Measurements from ENCODE around the gene ARSK. TPM values are rescaled to one million over a fixed set of nuclear protein-coding genes. Genes with fewer than 3 reads are reported as not detected.

The ARSK gene
- total and polyA plus RNA-seq, 8 donors = 2.9 to 68.3 (median 4.9) TPM; not detected in 1

GRCh38 chr5:95531491-95531890 lies 23.4 kb upstream of the ARSK start:
- intact Hi-C loops (cut with DNase I; ENCODE audit: low total_unique reads) = no loop called here

GRCh38 chr5:95532415-95532814 lies 22.5 kb upstream of the ARSK start:
- intact Hi-C loops (cut with DNase I; ENCODE audit: low total_unique reads) = no loop called here
- no peak for TF ChIP-seq CTCF (IDR thresholded peaks at IDR 0.05)
- TF ChIP-seq POLR2A (IDR thresholded peaks at IDR 0.05) = no peak
- no peak for TF ChIP-seq POLR2AphosphoS5 (IDR thresholded peaks at IDR 0.05)
- TF ChIP-seq EP300 (IDR thresholded peaks at IDR 0.05) = no peak
- Histone ChIP-seq H3K4me3 (no peak overlapping the region), H3K27ac (no peak overlapping the region), H3K36me3 (peaks cover 25 to 88% (median 74%) of the 10 kb centered on the region in 4 donors), H3K9me3 (no peaks in the 10 kb centered on the region), H3K27me3 (no peaks in the 10 kb centered on the region), H3K4me1 (peaks cover 0 to 3% (median 0%) of the 10 kb centered on the region in 4 donors)
- WGBS, 5 donors = 95 to 98% (median 96%) methylated on average over 2 of the region's 2 CpGs
- DNase-seq = no peak

More at GRCh38 chr5:95531491-95531890, 23.4 kb upstream of the ARSK start:
- Histone ChIP-seq H3K36me3 (peaks cover 25 to 88% (median 74%) of the 10 kb centered on the region in 4 donors), H3K27me3 (no peaks in the 10 kb centered on the region), H3K9me3 (no peaks in the 10 kb centered on the region), H3K4me3 (no peak overlapping the region), H3K4me1 (no peaks in the 10 kb centered on the region), H3K27ac (no peak overlapping the region)
- no peak for DNase-seq
- no peak for TF ChIP-seq EP300 (IDR thresholded peaks at IDR 0.05)
- no peak for TF ChIP-seq CTCF (IDR thresholded peaks at IDR 0.05)
- TF ChIP-seq POLR2AphosphoS5 (IDR thresholded peaks at IDR 0.05) = no peak
- TF ChIP-seq POLR2A (IDR thresholded peaks at IDR 0.05) = no peak

GRCh38 chr5:95533106-95533505 lies 21.8 kb upstream of the ARSK start:
- Histone ChIP-seq H3K27ac (no peak overlapping the region), H3K9me3 (no peaks in the 10 kb centered on the region), H3K27me3 (no peaks in the 10 kb centered on the region), H3K4me3 (no peak overlapping the region), H3K4me1 (peaks cover 0 to 8% (median 0%) of the 10 kb centered on the region in 4 donors), H3K36me3 (peaks cover 21 to 86% (median 71%) of the 10 kb centered on the region in 4 donors)
- intact Hi-C loops (cut with DNase I; ENCODE audit: low total_unique reads) = no loop called here
- TF ChIP-seq POLR2A (IDR thresholded peaks at IDR 0.05) = no peak
- TF ChIP-seq POLR2AphosphoS5 (IDR thresholded peaks at IDR 0.05) = no peak
- no peak for TF ChIP-seq EP300 (IDR thresholded peaks at IDR 0.05)
- no peak for TF ChIP-seq CTCF (IDR thresholded peaks at IDR 0.05)
- no peak for DNase-seq
- WGBS, 5 donors = 67 to 76% (median 68%) methylated on average over 2 of the region's 2 CpGs

GRCh38 chr5:95533761-95534160 lies 21.1 kb upstream of the ARSK start:
- Histone ChIP-seq H3K36me3 (peaks cover 20 to 86% (median 69%) of the 10 kb centered on the region in 4 donors), H3K4me3 (no peak overlapping the region), H3K4me1 (peaks cover 0 to 8% (median 0%) of the 10 kb centered on the region in 4 donors), H3K27ac (no peak overlapping the region), H3K27me3 (no peaks in the 10 kb centered on the region), H3K9me3 (no peaks in the 10 kb centered on the region)
- TF ChIP-seq POLR2AphosphoS5 (IDR thresholded peaks at IDR 0.05) (no peak), CTCF (IDR thresholded peaks at IDR 0.05) (no peak), EP300 (IDR thresholded peaks at IDR 0.05) (no peak), POLR2A (IDR thresholded peaks at IDR 0.05) (no peak)
- intact Hi-C loops (cut with DNase I; ENCODE audit: low total_unique reads) = no loop called here
- no peak for DNase-seq
